GM19193 (cell line): Measurements from ENCODE around the gene ICAM3.

Experiments
- POLR2A ChIP-seq: IDR thresholded peaks from 4 replicates; pipeline ENCODE4 v1.6.1; 2011; ENCODE audit not compliant: insufficient read depth, insufficient read length; ENCODE audit errors: extremely low read depth

Gene ICAM3

DNA sequence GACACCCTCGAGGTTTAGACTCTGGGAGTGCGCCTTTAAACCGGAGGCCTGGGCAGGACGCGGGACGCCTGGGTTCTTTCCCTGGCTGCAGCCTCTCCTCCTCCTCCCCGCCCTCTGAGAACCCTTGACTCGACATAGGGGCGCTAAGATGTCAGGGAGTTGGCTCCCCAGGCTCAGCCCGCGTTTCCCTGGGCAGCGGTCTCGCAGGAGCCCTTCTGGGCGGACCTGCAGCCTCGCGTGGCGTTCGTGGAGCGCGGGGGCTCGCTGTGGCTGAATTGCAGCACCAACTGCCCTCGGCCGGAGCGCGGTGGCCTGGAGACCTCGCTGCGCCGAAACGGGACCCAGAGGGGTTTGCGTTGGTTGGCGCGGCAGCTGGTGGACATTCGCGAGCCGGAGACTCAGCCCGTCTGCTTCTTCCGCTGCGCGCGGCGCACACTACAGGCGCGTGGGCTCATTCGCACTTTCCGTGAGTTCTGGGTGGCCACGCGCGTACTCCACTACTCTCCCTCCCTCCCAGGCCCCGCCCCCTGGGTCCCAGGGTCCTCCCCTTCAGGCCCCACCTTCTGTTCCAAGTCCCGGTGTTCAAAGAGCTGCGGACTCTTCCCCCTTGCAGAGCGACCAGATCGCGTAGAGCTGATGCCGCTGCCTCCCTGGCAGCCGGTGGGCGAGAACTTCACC, 48.4 kb downstream of the ICAM3 start:
- TF ChIP-seq POLR2A: no peak

DNA sequence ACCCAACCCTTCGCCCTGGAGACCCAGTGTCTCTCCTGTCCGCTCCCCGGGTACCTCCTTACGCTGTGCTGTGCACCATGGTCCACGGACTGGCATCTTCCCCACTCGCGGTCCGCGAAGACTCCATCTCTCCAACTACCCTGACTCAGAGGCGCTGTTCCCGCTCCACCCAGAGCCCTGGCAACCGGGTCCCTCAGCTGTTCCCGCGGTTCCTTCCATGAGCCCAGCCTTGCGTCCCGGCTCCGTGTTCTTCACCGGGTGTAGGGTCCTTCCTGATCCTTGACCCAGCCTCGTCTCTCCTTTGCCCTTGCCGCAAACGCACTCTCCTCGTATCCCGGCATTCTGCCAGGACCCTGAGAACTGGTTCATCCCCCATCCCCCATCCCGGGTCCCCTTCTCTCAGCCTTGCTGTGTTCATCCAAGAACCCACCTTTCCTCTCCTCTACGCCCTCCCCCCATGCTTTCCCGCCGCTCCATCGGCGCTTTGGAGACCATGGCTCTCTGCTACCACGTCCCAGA, 49.0 kb downstream of the ICAM3 start:
- no peak for TF ChIP-seq POLR2A

DNA sequence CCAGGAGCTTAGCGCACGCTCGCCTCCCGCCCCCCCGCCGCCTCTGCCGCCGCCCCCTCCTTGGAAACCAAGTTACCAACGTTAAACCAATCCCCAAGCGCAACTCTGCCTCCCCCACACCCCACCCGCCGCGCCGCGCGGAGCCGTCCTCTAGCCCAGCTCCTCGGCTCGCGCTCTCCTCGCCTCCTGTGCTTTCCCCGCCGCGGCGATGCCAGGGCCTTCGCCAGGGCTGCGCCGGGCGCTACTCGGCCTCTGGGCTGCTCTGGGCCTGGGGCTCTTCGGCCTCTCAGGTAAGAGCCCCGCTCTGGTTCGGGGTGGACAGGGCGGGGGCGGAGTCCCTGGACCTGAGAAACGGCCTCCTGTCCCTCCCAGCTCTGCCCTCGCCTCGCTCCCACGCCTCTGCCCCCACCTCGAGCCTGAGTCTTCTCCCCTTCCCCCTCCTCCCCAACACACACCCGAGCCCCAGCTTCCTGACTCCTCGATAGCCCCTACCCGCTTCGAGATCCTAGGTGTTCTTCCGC, 49.5 kb downstream of the ICAM3 start, which contains the start of gene ICAM5:
ICAM5 (plus strand) TSS at position 117 of the 521 bp plus-strand sequence; CDS start at position 209, 92 bp downstream.
- no peak for TF ChIP-seq POLR2A

DNA sequence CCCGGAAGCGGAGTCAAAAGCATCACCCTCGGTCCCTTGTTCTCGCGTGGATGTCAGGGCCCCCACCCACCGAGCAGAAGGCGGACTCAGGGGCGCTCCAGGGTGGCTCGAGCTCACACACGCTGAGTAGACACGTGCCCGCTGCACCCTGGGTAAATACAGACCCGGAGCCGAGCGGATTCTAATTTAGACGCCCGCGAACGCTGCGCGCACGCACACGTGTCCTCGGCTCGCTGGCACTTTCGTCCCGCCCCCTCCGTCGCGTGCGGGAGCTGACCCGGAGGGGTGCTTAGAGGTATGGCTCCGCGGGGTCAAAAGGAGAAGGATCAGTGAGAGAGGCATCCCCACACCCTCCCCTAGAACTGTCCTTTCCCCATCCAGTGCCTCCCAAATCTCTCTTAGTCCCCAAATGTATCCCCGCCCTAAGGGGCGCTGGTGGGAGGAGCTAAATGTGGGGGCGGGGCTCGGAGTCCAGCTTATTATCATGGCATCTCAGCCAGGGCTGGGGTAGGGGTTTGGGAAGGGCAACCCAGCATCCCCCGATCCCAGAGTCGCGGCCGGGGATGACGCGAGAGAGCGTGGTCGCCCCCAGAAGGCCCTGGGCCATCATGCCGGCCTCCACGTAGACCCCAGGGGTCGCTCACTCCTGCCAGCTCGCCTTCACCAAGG, 50.1 kb downstream of the ICAM3 start:
- peak; percentile 27 for TF ChIP-seq POLR2A

DNA sequence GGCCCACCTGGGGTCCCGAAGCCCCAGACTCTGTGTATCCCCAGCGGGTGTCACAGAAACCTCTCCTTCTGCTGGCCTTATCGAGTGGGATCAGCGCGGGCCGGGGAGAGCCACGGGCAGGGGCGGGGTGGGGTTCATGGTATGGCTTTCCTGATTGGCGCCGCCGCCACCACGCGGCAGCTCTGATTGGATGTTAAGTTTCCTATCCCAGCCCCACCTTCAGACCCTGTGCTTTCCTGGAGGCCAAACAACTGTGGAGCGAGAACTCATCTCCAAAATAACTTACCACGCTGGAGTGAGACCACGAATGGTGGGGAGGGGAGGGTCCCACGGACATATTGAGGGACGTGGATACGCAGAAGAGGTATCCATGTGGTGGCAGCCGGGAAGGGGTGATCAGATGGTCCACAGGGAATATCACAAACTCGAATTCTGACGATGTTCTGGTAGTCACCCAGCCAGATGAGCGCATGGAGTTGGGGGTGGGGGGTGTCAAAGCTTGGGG, 50.7 kb downstream of the ICAM3 start:
- TF ChIP-seq POLR2A: no peak

DNA sequence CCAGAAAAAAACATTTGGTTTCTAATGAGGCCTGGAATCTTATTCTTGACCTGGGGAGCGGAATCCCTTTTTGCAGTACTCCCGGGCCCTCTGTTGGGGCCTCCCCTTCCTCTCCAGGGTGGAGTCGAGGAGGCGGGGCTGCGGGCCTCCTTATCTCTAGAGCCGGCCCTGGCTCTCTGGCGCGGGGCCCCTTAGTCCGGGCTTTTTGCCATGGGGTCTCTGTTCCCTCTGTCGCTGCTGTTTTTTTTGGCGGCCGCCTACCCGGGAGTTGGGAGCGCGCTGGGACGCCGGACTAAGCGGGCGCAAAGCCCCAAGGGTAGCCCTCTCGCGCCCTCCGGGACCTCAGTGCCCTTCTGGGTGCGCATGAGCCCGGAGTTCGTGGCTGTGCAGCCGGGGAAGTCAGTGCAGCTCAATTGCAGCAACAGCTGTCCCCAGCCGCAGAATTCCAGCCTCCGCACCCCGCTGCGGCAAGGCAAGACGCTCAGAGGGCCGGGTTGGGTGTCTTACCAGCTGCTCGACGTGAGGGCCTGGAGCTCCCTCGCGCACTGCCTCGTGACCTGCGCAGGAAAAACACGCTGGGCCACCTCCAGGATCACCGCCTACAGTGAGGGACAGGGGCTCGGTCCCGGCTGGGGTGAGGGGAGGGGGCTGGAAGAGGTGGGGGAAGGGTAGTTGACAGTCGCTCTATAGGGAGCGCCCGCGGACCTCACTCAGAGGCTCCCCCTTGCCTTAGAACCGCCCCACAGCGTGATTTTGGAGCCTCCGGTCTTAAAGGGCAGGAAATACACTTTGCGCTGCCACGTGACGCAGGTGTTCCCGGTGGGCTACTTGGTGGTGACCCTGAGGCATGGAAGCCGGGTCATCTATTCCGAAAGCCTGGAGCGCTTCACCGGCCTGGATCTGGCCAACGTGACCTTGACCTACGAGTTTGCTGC, 52.4 kb downstream of the ICAM3 start, which contains the start of gene ICAM4:
ICAM4 (plus strand) TSS at position 153 of the 935 bp plus-strand sequence; CDS start at position 211, 58 bp downstream.
- no peak for TF ChIP-seq POLR2A

DNA sequence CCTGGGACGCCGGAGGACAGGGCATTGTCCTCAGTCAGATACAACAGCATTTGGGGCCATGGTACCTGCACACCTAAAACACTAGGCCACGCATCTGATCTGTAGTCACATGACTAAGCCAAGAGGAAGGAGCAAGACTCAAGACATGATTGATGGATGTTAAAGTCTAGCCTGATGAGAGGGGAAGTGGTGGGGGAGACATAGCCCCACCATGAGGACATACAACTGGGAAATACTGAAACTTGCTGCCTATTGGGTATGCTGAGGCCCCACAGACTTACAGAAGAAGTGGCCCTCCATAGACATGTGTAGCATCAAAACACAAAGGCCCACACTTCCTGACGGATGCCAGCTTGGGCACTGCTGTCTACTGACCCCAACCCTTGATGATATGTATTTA, 54.0 kb downstream of the ICAM3 start:
- TF ChIP-seq POLR2A: peak; percentile 20

DNA sequence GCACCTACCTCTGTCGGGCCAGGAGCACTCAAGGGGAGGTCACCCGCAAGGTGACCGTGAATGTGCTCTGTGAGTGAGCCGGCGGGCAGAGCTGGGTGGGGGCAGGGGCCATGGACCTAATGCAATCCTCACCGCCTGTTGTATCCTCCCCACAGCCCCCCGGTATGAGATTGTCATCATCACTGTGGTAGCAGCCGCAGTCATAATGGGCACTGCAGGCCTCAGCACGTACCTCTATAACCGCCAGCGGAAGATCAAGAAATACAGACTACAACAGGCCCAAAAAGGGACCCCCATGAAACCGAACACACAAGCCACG, 54.5 kb downstream of the ICAM3 start:
- TF ChIP-seq POLR2A: no peak

DNA sequence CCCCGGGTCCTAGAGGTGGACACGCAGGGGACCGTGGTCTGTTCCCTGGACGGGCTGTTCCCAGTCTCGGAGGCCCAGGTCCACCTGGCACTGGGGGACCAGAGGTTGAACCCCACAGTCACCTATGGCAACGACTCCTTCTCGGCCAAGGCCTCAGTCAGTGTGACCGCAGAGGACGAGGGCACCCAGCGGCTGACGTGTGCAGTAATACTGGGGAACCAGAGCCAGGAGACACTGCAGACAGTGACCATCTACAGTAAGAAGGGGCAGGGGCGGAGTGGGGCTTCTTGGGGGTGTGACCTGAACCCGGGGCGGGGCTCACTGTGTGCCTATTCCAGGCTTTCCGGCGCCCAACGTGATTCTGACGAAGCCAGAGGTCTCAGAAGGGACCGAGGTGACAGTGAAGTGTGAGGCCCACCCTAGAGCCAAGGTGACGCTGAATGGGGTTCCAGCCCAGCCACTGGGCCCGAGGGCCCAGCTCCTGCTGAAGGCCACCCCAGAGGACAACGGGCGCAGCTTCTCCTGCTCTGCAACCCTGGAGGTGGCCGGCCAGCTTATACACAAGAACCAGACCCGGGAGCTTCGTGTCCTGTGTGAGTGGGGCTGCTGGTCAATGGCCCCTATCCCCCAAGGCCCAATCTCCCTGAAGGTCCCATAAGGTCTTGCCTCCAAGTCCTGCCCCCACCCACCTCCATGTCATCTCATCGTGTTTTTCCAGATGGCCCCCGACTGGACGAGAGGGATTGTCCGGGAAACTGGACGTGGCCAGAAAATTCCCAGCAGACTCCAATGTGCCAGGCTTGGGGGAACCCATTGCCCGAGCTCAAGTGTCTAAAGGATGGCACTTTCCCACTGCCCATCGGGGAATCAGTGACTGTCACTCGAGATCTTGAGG, 55.1 kb downstream of the ICAM3 start:
- no peak for TF ChIP-seq POLR2A
